WTC11 (cell line): ENCODE measurements around the gene EXPH5. TPM values are rescaled to one million over a fixed set of nuclear protein-coding genes. Genes with fewer than 3 reads are reported as not detected.

ENCODE experiments used
- ATAC-seq: fragments of 200-7000 bp; cut with Tn5 transposase; 2 replicates; pipeline ENCODE4 v1.10.0; 2021; ENCODE audit warnings: mild to moderate bottlenecking, moderate library complexity
- CTCF ChIA-PET: fragments of 300-600 bp; sonication (Branson Sonifier 250); formaldehyde crosslinking; loops from one replicate; lab custom pipeline; 2021; ENCODE audit warnings: antibody characterized with exemption; lab: Charles Lee
- POLR2A ChIA-PET: fragments of 350-600 bp; sonication (Branson Sonifier 250); formaldehyde crosslinking; loops from one replicate; lab custom pipeline; 2021; ENCODE audit warnings: antibody characterized with exemption; lab: Charles Lee
- DNase-seq: peaks from one replicate; pipeline ENCODE4 v3.0.0; 2021; ENCODE audit warnings: low spot score
- H3K27ac Mint-ChIP-seq: 2 replicates; pipeline ENCODE4 v1.8.0; 2021; ENCODE audit warnings: mixed read lengths
- H3K27me3 Mint-ChIP-seq: 2 replicates; pipeline ENCODE4 v1.8.0; 2021; ENCODE audit warnings: low read depth, mild to moderate bottlenecking, moderate library complexity, mixed read lengths
- H3K36me3 Mint-ChIP-seq: 2 replicates; pipeline ENCODE4 v1.8.0; 2021; ENCODE audit warnings: mixed read lengths
- H3K4me1 Mint-ChIP-seq: 2 replicates; pipeline ENCODE4 v1.8.0; 2022; ENCODE audit warnings: mixed read lengths
- H3K4me3 Mint-ChIP-seq: 2 replicates; pipeline ENCODE4 v1.8.0; 2021; ENCODE audit warnings: mild to moderate bottlenecking, moderate library complexity, mixed read lengths
- H3K9me3 Mint-ChIP-seq: 2 replicates; pipeline ENCODE4 v1.8.0; 2021; ENCODE audit warnings: mixed read lengths
- AFF4 ChIP-seq: sonication (generic); formaldehyde crosslinking; IDR thresholded peaks from 2 replicates; pipeline ENCODE4 v1.8.1; 2023; ENCODE audit warnings: mild to moderate bottlenecking, missing genetic modification reagents, borderline replicate concordance
- CDX4 ChIP-seq: fragments of 250-450 bp; sonication (Bioruptor Pico); IDR thresholded peaks from 2 replicates; pipeline ENCODE4 v1.9.0; 2021; ENCODE audit warnings: moderate library complexity, mild to moderate bottlenecking, inconsistent platforms, borderline replicate concordance
- CREM ChIP-seq: sonication (generic); formaldehyde crosslinking; IDR thresholded peaks from 2 replicates; pipeline ENCODE4 v1.8.1; 2022; ENCODE audit warnings: mild to moderate bottlenecking, missing genetic modification reagents, moderate library complexity
- E2F4 ChIP-seq: sonication (generic); formaldehyde crosslinking; IDR thresholded peaks from 2 replicates; pipeline ENCODE4 v1.8.1; 2022; ENCODE audit warnings: low read depth, mild to moderate bottlenecking, moderate library complexity, missing genetic modification reagents, borderline replicate concordance
- E2F5 ChIP-seq: sonication (generic); formaldehyde crosslinking; IDR thresholded peaks from 2 replicates; pipeline ENCODE4 v1.8.1; 2022; ENCODE audit warnings: mild to moderate bottlenecking, moderate library complexity, missing genetic modification reagents
- ELF4 ChIP-seq: sonication (generic); formaldehyde crosslinking; IDR thresholded peaks from 2 replicates; pipeline ENCODE4 v1.8.1; 2022; ENCODE audit warnings: low read depth, mild to moderate bottlenecking, moderate library complexity, missing genetic modification reagents
- ERG ChIP-seq: fragments of 250-450 bp; sonication (Bioruptor Pico); IDR thresholded peaks from 2 replicates; pipeline ENCODE4 v1.8.0; 2021; ENCODE audit warnings: mild to moderate bottlenecking
- ESRRA ChIP-seq: sonication (generic); formaldehyde crosslinking; IDR thresholded peaks from 2 replicates; pipeline ENCODE4 v1.8.1; 2022; ENCODE audit warnings: mild to moderate bottlenecking, missing genetic modification reagents, borderline replicate concordance
- MLX ChIP-seq: sonication (generic); formaldehyde crosslinking; IDR thresholded peaks from 2 replicates; pipeline ENCODE4 v1.8.1; 2023; ENCODE audit warnings: mild to moderate bottlenecking, missing genetic modification reagents, moderate library complexity
- NFATC4 ChIP-seq: fragments of 250-450 bp; sonication (Bioruptor Pico); IDR thresholded peaks from 2 replicates; pipeline ENCODE4 v1.9.0; 2021; ENCODE audit warnings: mild to moderate bottlenecking
- NR3C1 ChIP-seq: sonication (generic); formaldehyde crosslinking; conservative IDR thresholded peaks from 2 replicates; pipeline ENCODE4 v1.8.1; 2023; ENCODE audit warnings: low read depth, mild to moderate bottlenecking, missing genetic modification reagents
- USF2 ChIP-seq: sonication (generic); formaldehyde crosslinking; IDR thresholded peaks from 2 replicates; pipeline ENCODE4 v1.8.1; 2023; ENCODE audit warnings: mild to moderate bottlenecking, missing genetic modification reagents, moderate library complexity
- ZBTB21 ChIP-seq: sonication (generic); formaldehyde crosslinking; IDR thresholded peaks from 2 replicates; pipeline ENCODE4 v1.8.1; 2023; ENCODE audit warnings: mild to moderate bottlenecking, missing genetic modification reagents, borderline replicate concordance
- ZMAT4 ChIP-seq: fragments of 250-450 bp; sonication (Bioruptor Pico); IDR thresholded peaks from 2 replicates; pipeline ENCODE4 v1.9.0; 2021; ENCODE audit warnings: mild to moderate bottlenecking
- ZNF138 ChIP-seq: sonication (generic); formaldehyde crosslinking; conservative IDR thresholded peaks from 2 replicates; pipeline ENCODE4 v1.8.1; 2022; ENCODE audit warnings: mild to moderate bottlenecking, moderate library complexity, missing genetic modification reagents
- ZNF263 ChIP-seq: sonication (generic); formaldehyde crosslinking; IDR thresholded peaks from 2 replicates; pipeline ENCODE4 v1.8.1; 2022; ENCODE audit warnings: low read depth, mild to moderate bottlenecking, moderate library complexity, missing genetic modification reagents
- ZNF317 ChIP-seq: sonication (generic); formaldehyde crosslinking; IDR thresholded peaks from 2 replicates; pipeline ENCODE4 v1.8.1; 2023; ENCODE audit warnings: low read depth, mild to moderate bottlenecking, moderate library complexity, missing genetic modification reagents, borderline replicate concordance
- ZNF423 ChIP-seq: fragments of 250-450 bp; sonication (Bioruptor Pico); IDR thresholded peaks from 2 replicates; pipeline ENCODE4 v2.1.2; 2022; ENCODE audit warnings: mild to moderate bottlenecking, moderate library complexity
- ZNF425 ChIP-seq: fragments of 250-450 bp; sonication (Bioruptor Pico); conservative IDR thresholded peaks from 2 replicates; pipeline ENCODE4 v1.9.0; 2021; ENCODE audit warnings: mild to moderate bottlenecking
- ZNF512 ChIP-seq: sonication (generic); formaldehyde crosslinking; IDR thresholded peaks from 2 replicates; pipeline ENCODE4 v1.8.1; 2022; ENCODE audit warnings: missing genetic modification reagents, borderline replicate concordance
- total RNA-seq: library from RNA; stranded (reverse); gene quantifications from 3 replicates; pipeline ENCODE4 v1.2.3, GENCODE V29; 2021

EXPH5 gene
- total RNA-seq, 1 experiment from 2014 or later: 11.2 TPM

GRCh38 chr11:108501396-108501795 lies 92.2 kb downstream of the EXPH5 start (continued):
- no peak for TF ChIP-seq ZNF423 (CRISPR knock-in tag)

- Mint-ChIP-seq H3K4me3 (no peak overlapping the region), H3K36me3 (no peaks in the 10 kb centered on the region), H3K27ac (no peak overlapping the region), H3K4me1 (peaks cover 18% of the 10 kb centered on the region), H3K27me3 (peaks cover 15% of the 10 kb centered on the region), H3K9me3 (no peaks in the 10 kb centered on the region)
- TF ChIP-seq ESRRA (CRISPR knock-in tag): no peak
- no peak for TF ChIP-seq ELF4 (CRISPR knock-in tag)
- no peak for TF ChIP-seq ZNF263 (CRISPR knock-in tag)
- TF ChIP-seq E2F4: no peak
- no peak for TF ChIP-seq NR3C1 (CRISPR knock-in tag)
- TF ChIP-seq ZNF317: no peak
- no peak for TF ChIP-seq ZMAT4 (CRISPR knock-in tag)
- TF ChIP-seq USF2 (CRISPR knock-in tag): no peak
- TF ChIP-seq AFF4 (CRISPR knock-in tag): no peak
- no peak for TF ChIP-seq ZNF512
- TF ChIP-seq ERG (CRISPR knock-in tag): no peak
- TF ChIP-seq ZNF425 (CRISPR knock-in tag): no peak
- TF ChIP-seq MLX (CRISPR knock-in tag): no peak
- no peak for TF ChIP-seq E2F5 (CRISPR knock-in tag)
- no peak for TF ChIP-seq NFATC4
- no peak for TF ChIP-seq ZBTB21 (CRISPR knock-in tag)
- TF ChIP-seq CDX4: no peak
- no peak for TF ChIP-seq ZNF138 (CRISPR knock-in tag)
- TF ChIP-seq CREM (CRISPR knock-in tag): no peak
- POLR2A ChIA-PET: interaction anchor here (0.6 kb wide), 1 partner anchor 25 kb away, joined by 5 read pairs; no protein-coding TSS in a partner anchor
- no peak for ATAC-seq
- CTCF ChIA-PET: no interaction called here
- DNase-seq: no peak
Observed at GRCh38 chr11:108500721-108501120, 92.8 kb downstream of the EXPH5 start.
